Lower leg skin (tissue), 4 donors: Measurements from ENCODE around the gene PACRG. TPM values are rescaled to one million over a fixed set of nuclear protein-coding genes. Genes with fewer than 3 reads are reported as not detected.

ENCODE experiments used
- DNase-seq, 2 donors: peaks; one replicate each; pipeline ENCODE4 v3.0.0-alpha.2; 2019; ENCODE audit warnings: low spot score in 2 of 2
- H3K4me3 ChIP-seq: fragments of 200-600 bp; sonication (generic); 2 replicates; pipeline ENCODE4 v1.5.1; 2017; ENCODE audit warnings: mild to moderate bottlenecking, low read depth; ENCODE audit not compliant: poor library complexity, severe bottlenecking
- POLR2A ChIP-seq, 2 donors: fragments of 450-650 bp; IDR thresholded peaks; one replicate each; pipeline ENCODE4 v1.6.1; 2016 to 2017; ENCODE audit warnings: antibody characterized with exemption in 2 of 2, mild to moderate bottlenecking in 1 of 2, moderate library complexity in 1 of 2
- WGBS, 2 donors: methylation state at CpG; one replicate each; pipeline ENCODE4 v1.1.5; 2018; 5-methylcytosine and 5-hydroxymethylcytosine counted together
- intact Hi-C: fragments of 100-400 bp; cut with DNase I; formaldehyde crosslinking; loops from one replicate; pipeline ENCODE4 v1.15.0; 2023; ENCODE audit warnings: low total_unique reads
- total RNA-seq, 4 donors: library from RNA; depleted of rRNA; stranded (reverse); fragments of >200 nt; gene quantifications; one replicate each; pipeline ENCODE4 v1.1.0, GENCODE V29; 2016
- TF ChIP-seq, protein P1 (sequence below), 3 donors: fragments of 450-650 bp; IDR thresholded peaks; one replicate each; pipeline ENCODE4 v1.5.1; 2016; ENCODE audit warnings: antibody characterized with exemption in 3 of 3, mild to moderate bottlenecking in 3 of 3, moderate library complexity in 2 of 3

Gene PACRG
- total RNA-seq, 4 donors from 2014 or later = 0.38 to 3.9 (median 3.4) TPM; not detected in 1

DNA sequence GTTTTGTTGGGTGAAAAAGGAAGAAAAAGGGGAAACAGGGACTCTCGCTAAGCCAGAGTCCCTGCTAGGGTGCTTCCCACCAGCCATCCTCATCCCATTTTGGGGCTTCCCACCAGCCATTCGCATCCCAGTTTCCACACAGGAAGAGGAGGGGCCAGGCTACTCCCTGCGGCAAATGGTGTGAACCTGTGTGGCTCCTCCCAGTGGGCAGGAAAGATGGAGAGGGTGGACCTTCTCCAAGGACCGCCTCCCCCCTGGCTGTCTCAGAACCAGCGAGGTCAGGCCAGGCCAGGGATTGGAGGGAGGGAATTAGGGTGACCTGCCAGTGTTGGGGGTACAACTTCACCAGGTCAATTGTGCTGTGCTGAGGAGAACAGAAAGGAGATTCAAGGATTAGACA, 326.9 kb downstream of the PACRG start:
- intact Hi-C loops = no loop called here
- H3K4me3 ChIP-seq = no peak overlapping the region
- no peak for TF ChIP-seq POLR2A (IDR thresholded peaks at IDR 0.05)
- TF ChIP-seq, protein P1, sequence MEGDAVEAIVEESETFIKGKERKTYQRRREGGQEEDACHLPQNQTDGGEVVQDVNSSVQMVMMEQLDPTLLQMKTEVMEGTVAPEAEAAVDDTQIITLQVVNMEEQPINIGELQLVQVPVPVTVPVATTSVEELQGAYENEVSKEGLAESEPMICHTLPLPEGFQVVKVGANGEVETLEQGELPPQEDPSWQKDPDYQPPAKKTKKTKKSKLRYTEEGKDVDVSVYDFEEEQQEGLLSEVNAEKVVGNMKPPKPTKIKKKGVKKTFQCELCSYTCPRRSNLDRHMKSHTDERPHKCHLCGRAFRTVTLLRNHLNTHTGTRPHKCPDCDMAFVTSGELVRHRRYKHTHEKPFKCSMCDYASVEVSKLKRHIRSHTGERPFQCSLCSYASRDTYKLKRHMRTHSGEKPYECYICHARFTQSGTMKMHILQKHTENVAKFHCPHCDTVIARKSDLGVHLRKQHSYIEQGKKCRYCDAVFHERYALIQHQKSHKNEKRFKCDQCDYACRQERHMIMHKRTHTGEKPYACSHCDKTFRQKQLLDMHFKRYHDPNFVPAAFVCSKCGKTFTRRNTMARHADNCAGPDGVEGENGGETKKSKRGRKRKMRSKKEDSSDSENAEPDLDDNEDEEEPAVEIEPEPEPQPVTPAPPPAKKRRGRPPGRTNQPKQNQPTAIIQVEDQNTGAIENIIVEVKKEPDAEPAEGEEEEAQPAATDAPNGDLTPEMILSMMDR (IDR thresholded peaks at IDR 0.05) = no peak
- no peak for DNase-seq
- 95 to 99% methylated on average over 5 of the region's 5 CpGs for WGBS, 2 donors

DNA sequence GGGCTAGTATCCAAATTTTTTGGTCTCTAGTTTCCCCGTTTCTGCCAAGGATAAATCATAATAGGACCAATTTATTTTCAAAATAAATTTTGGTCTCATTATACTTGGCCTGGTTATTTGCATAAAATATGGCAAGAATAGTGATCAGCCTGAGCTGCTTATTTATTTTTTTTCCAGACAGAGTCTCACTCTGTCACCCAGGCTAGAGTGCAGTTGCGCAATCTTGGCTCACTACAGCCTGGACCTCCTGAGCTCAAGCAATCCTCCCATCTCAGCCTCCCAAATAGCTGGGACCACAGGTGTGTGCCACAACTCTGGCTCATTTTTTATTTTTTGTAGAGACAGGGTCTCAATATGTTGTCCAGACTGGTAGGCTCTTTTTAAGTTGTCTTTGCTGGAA, 329.5 kb downstream of the PACRG start:
- intact Hi-C loops = no loop called here
- 79 to 88% methylated on average over 2 of the region's 2 CpGs for WGBS, 2 donors
- no peak overlapping the region for H3K4me3 ChIP-seq
- DNase-seq = no peak
- no peak for TF ChIP-seq POLR2A (IDR thresholded peaks at IDR 0.05)
- TF ChIP-seq, protein P1 (IDR thresholded peaks at IDR 0.05) = no peak

DNA sequence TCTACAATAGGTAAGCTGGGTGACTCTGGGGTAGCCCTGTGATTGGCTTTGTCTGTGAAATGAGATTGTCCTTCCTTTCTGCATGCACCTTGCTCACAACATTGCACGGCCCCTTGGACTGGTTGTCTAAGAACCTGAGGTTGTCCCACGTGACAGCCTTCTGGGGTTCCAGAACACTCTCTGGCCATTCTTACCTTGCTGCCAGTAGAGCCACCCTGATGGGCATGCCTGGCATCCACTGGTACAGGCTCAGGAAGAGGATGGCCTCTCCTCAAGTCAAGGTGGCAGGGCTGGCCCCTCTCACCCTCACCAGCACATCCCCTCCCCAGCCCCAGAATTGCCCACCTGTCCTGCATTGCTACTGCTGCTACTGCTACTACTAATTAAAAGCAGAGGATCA, 335.0 kb downstream of the PACRG start:
- intact Hi-C loops = no loop called here
- no peak overlapping the region for H3K4me3 ChIP-seq
- TF ChIP-seq, protein P1 (IDR thresholded peaks at IDR 0.05) = no peak
- no peak for TF ChIP-seq POLR2A (IDR thresholded peaks at IDR 0.05)
- WGBS, 2 donors = 94 to 98% methylated on average over 2 of the region's 2 CpGs
- no peak for DNase-seq

DNA sequence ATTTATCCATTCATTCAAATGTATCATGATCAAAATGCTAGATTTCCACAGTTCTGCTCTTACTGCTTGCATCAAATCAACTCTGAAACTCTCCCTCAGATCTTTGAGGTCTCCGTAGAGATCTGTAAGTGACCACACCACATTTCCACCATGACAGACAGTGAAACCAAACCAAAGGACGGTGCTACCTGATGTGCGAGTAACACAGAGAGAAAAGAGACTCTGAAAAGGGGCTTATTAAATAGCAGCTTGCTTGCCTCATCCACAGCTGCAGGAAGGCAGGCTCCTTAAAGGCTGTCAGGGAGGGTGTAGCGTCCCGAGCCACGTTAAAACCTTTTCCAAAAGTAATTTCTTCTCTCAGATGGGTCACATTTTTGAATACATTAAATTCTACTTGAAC, 335.8 kb downstream of the PACRG start:
- no peak for DNase-seq
- WGBS, 2 donors = 90 to 91% methylated on average over 6 of the region's 6 CpGs
- intact Hi-C loops = no loop called here
- H3K4me3 ChIP-seq = no peak overlapping the region
- TF ChIP-seq, protein P1 (IDR thresholded peaks at IDR 0.05) = no peak
- no peak for TF ChIP-seq POLR2A (IDR thresholded peaks at IDR 0.05)

DNA sequence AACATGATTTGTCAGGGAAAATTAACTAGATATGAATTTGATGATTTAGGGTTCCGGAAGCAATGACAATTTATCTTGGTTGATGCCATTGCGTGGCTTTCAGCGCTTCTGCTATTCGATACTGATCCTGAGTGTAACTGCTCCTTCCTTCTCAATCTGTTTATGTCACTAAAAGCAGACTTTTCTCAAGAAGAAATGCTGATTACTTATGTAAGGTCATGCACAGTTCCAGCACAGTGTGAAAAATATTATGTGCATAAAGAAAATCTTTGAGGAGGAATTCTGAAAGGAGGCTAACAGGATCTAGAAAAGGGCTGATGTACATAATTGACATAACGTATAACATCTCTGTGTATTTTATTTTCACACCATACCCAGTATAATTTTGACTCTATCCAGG, 336.6 kb downstream of the PACRG start:
- 94 to 96% methylated on average over 5 of the region's 5 CpGs for WGBS, 2 donors
- DNase-seq = no peak
- H3K4me3 ChIP-seq = no peak overlapping the region
- intact Hi-C loops = no loop called here
- TF ChIP-seq, protein P1 (IDR thresholded peaks at IDR 0.05) = no peak
- TF ChIP-seq POLR2A (IDR thresholded peaks at IDR 0.05) = no peak

DNA sequence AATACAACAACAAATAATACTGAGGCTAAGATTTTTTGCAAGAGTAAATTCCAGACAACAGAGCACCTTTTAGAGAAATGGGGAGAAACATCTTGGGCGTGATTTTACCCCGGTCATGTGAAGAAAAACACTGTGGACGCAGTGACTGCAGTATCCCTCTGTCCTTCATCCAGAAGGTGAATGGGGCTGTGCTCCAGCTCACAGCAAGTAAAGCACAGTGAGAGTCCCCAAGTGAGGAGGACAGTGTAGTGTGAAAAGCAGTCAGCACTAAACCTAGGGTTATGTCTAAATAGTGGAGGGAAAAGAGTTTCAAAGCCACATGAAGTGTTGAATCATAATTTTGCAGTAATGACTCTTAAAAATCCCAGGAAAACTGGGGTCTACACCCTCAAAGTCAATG, 338.4 kb downstream of the PACRG start:
- no peak overlapping the region for H3K4me3 ChIP-seq
- TF ChIP-seq, protein P1 (IDR thresholded peaks at IDR 0.05) = no peak
- no peak for TF ChIP-seq POLR2A (IDR thresholded peaks at IDR 0.05)
- no peak for DNase-seq
- 93 to 94% methylated on average over 3 of the region's 3 CpGs for WGBS, 2 donors
- intact Hi-C loops = no loop called here
